Esophagus squamous epithelium (tissue), 5 donors: ENCODE measurements around the gene PTPN1. TPM values are rescaled to one million over a fixed set of nuclear protein-coding genes. Genes with fewer than 3 reads are reported as not detected.

ENCODE experiments used
- DNase-seq: peaks from one replicate; lab custom pipeline; 2025; lab: John Stamatoyannopoulos, UW
- H3K27ac ChIP-seq, 4 donors: fragments of 200-600 bp; sonication (generic); one replicate each; pipeline ENCODE4 v1.5.1; 2016 to 2019; ENCODE audit warnings: mild to moderate bottlenecking in 1 of 4
- H3K27me3 ChIP-seq, 4 donors: fragments of 200-600 bp; sonication (generic); 1 replicate in 3 of 4; 2 replicates in 1 of 4; pipeline versions ENCODE4 v1.5.1 to v1.6.0; 2017 to 2021; ENCODE audit warnings: antibody characterized with exemption in 1 of 4
- H3K36me3 ChIP-seq, 3 donors: fragments of 200-600 bp; sonication (generic); one replicate each; pipeline ENCODE4 v1.5.1; 2016 to 2019
- H3K4me1 ChIP-seq, 3 donors: fragments of 200-600 bp; sonication (generic); one replicate each; pipeline ENCODE4 v1.5.1; 2017 to 2019
- H3K4me3 ChIP-seq, 4 donors: fragments of 200-600 bp; sonication (generic); 1 replicate in 3 of 4; 2 replicates in 1 of 4; pipeline ENCODE4 v1.5.1; 2016 to 2019; ENCODE audit warnings: mild to moderate bottlenecking in 2 of 4, moderate library complexity in 1 of 4
- H3K9me3 ChIP-seq, 3 donors: fragments of 200-600 bp; sonication (generic); one replicate each; pipeline ENCODE4 v1.5.1; 2016 to 2019
- CTCF ChIP-seq, 6 experiments: fragments of 450-650 bp in 4 of 6; fragments of 200-600 bp in 2 of 6; sonication (generic) in 2 of 6; IDR thresholded peaks; one replicate each; pipeline ENCODE4 v1.5.1; 2016 to 2019; ENCODE audit warnings: antibody characterized with exemption in 6 of 6, mild to moderate bottlenecking in 4 of 6, moderate library complexity in 4 of 6
- POLR2A ChIP-seq, 4 donors: fragments of 450-650 bp; IDR thresholded peaks; one replicate each; pipeline ENCODE4 v1.6.1; 2017; ENCODE audit warnings: antibody characterized with exemption in 4 of 4, mild to moderate bottlenecking in 4 of 4, moderate library complexity in 3 of 4
- WGBS, 2 donors: methylation state at CpG; one replicate each; pipeline ENCODE4 v1.1.5; 2018; 5-methylcytosine and 5-hydroxymethylcytosine counted together
- intact Hi-C: fragments of 100-400 bp; cut with DNase I; formaldehyde crosslinking; loops from one replicate; pipeline ENCODE4 v1.15.0; 2022
- total RNA-seq, 4 donors: library from RNA; depleted of rRNA; stranded (reverse); fragments of >200 nt; gene quantifications; one replicate each; pipeline ENCODE4 v1.1.0, GENCODE V29; 2016
- donor health status: DM: yes; HTN: yes; CAD: no.

PTPN1 gene
- total RNA-seq, 4 donors from 2014 or later, result 23.6 to 30.6 (median 29.0) TPM

DNA sequence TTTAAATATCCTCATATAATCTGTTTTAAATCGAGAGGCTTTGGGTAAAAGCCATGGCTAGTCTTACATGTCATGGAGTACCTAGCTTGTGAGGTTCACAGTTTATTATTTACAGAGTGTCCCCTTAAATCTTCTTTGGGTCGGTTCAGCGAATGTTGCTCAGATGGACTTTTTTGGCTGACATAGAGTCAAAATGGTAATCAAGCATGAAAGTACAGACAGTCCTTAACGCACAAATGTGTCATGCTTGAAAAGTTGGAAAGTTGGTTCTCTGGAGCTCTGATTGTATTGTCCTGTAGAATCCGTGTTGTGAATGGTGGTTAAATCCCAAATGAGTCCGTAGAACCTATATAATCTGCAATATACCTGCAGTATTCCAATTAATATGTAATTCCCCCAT lies 22.0 kb downstream of the PTPN1 start:
- no peak for DNase-seq
- no peak overlapping the region for H3K4me3 ChIP-seq
- H3K4me1 ChIP-seq, result peaks cover 20 to 100% (median 59%) of the 10 kb centered on the region in 3 donors
- 41 to 61% methylated on average over 6 of the region's 6 CpGs for WGBS, 2 donors
- no peak for TF ChIP-seq CTCF (IDR thresholded peaks at IDR 0.05)
- no peak for TF ChIP-seq POLR2A (IDR thresholded peaks at IDR 0.05)
- intact Hi-C loops, result no loop called here
- no peaks in the 10 kb centered on the region for H3K9me3 ChIP-seq
- H3K27ac ChIP-seq, result peak overlapping the region in 3 of 4 donors; percentile 6 to 72 (median 17)
- no peaks in the 10 kb centered on the region for H3K36me3 ChIP-seq
- no peaks in the 10 kb centered on the region for H3K27me3 ChIP-seq

GRCh38 chr20:50533061-50533460 lies 22.9 kb downstream of the PTPN1 start:
- 64 to 71% methylated on average over 3 of the region's 3 CpGs for WGBS, 2 donors
- TF ChIP-seq CTCF (IDR thresholded peaks at IDR 0.05) (no peak), POLR2A (IDR thresholded peaks at IDR 0.05) (no peak)
- no peaks in the 10 kb centered on the region for H3K27me3 ChIP-seq
- no peaks in the 10 kb centered on the region for H3K36me3 ChIP-seq
- no peak for DNase-seq
- H3K9me3 ChIP-seq, result no peaks in the 10 kb centered on the region
- H3K4me1 ChIP-seq, result peaks cover 20 to 100% (median 53%) of the 10 kb centered on the region in 3 donors
- peak overlapping the region in 2 of 4 donors; percentile 18 to 72 for H3K27ac ChIP-seq
- intact Hi-C loops, result no loop called here
- no peak overlapping the region for H3K4me3 ChIP-seq

DNA sequence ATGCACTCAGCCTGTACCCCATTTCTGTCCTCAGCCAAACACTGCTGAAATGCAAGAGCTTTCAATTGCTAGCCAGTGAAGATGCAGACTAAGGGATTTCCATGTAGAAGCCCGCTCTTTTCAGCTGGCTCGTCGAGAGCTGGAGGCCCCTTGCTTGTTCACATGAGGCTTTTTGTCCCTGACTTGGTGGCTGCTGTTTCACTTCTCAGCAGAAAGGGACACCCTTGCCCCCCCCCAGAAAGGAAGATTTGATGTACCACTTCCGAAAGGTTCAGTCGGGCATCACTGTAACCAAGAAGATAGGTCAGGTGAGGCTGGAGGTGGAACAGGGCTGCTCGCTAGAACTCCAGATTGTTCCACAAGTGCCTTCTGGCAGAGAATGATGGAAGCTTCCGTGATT lies 23.3 kb downstream of the PTPN1 start:
- WGBS, 2 donors, result 88 to 92% methylated on average over 6 to 7 of the region's 7 CpGs
- no peaks in the 10 kb centered on the region for H3K27me3 ChIP-seq
- no peaks in the 10 kb centered on the region for H3K9me3 ChIP-seq
- H3K27ac ChIP-seq, result peak overlapping the region in 2 of 4 donors; percentile 18 to 72
- intact Hi-C loops, result no loop called here
- H3K36me3 ChIP-seq, result no peaks in the 10 kb centered on the region
- TF ChIP-seq CTCF (IDR thresholded peaks at IDR 0.05), result no peak
- TF ChIP-seq POLR2A (IDR thresholded peaks at IDR 0.05), result no peak
- no peak for DNase-seq
- no peak overlapping the region for H3K4me3 ChIP-seq
- H3K4me1 ChIP-seq, result peaks cover 20 to 100% (median 49%) of the 10 kb centered on the region in 3 donors

GRCh38 chr20:50534567-50534966 lies 24.4 kb downstream of the PTPN1 start:
- Histone ChIP-seq H3K9me3 (no peaks in the 10 kb centered on the region), H3K27ac (peak overlapping the region in 3 of 4 donors; percentile 62 to 71 (median 62)), H3K27me3 (no peaks in the 10 kb centered on the region), H3K36me3 (no peaks in the 10 kb centered on the region), H3K4me3 (no peak overlapping the region), H3K4me1 (peaks cover 20 to 100% (median 38%) of the 10 kb centered on the region in 3 donors)
- no peak for DNase-seq
- intact Hi-C loops, result no loop called here
- TF ChIP-seq CTCF (IDR thresholded peaks at IDR 0.05) (no peak), POLR2A (IDR thresholded peaks at IDR 0.05) (no peak)
- 17 to 53% methylated on average over 1 of the region's 1 CpG for WGBS, 2 donors

- Histone ChIP-seq H3K27me3 (no peaks in the 10 kb centered on the region), H3K4me3 (no peak overlapping the region), H3K4me1 (peaks cover 20 to 99% (median 33%) of the 10 kb centered on the region in 3 donors), H3K9me3 (no peaks in the 10 kb centered on the region), H3K36me3 (no peaks in the 10 kb centered on the region), H3K27ac (peak overlapping the region in 3 of 4 donors; percentile 62 to 71 (median 62))
- no peak for TF ChIP-seq POLR2A (IDR thresholded peaks at IDR 0.05)
- no peak for TF ChIP-seq CTCF (IDR thresholded peaks at IDR 0.05)
- WGBS, 2 donors, result 83 to 87% methylated on average over 8 of the region's 8 CpGs
- no peak for DNase-seq
- intact Hi-C loops, result no loop called here
Measured at GRCh38 chr20:50535162-50535561, 25.0 kb downstream of the PTPN1 start.
